HEK293 (cell line): ENCODE data around the gene ANKRD9.

ENCODE experiments used
- CTCF ChIA-PET: fragments of 350-600 bp; formaldehyde crosslinking; extraction: SDS; loops from one replicate; lab custom pipeline; 2021; ENCODE audit warnings: antibody characterized with exemption; lab: Yijun Ruan, JAX
- POLR2A ChIA-PET: fragments of 300-600 bp; formaldehyde crosslinking; extraction: SDS; loops from one replicate; lab custom pipeline; 2020; ENCODE audit warnings: antibody characterized with exemption, inconsistent platforms; lab: Yijun Ruan, JAX
- H3K27ac ChIP-seq: fragments of 200-500 bp; sonication (Bioruptor generic); 2 replicates; pipeline ENCODE4 v1.5.1; 2014; ENCODE audit warnings: low read depth, low read length, control low read depth, inconsistent platforms; ENCODE audit errors: extremely low read depth
- H3K36me3 ChIP-seq, 2 experiments: fragments of 200-500 bp in 1 of 2; sonication (Bioruptor generic) in 1 of 2; 1 replicate in 1 of 2; 2 replicates in 1 of 2; pipeline ENCODE4 v1.5.1; 2014 to 2017; ENCODE audit warnings: inconsistent platforms in 2 of 2, low read length in 2 of 2; ENCODE audit not compliant: control insufficient read depth in 2 of 2, insufficient read depth in 1 of 2
- H3K4me1 ChIP-seq: fragments of 200-500 bp; sonication (Bioruptor generic); 2 replicates; pipeline ENCODE4 v1.5.1; 2014; ENCODE audit warnings: mild to moderate bottlenecking, low read length, inconsistent platforms; ENCODE audit not compliant: control insufficient read depth, insufficient read depth
- H3K4me3 ChIP-seq: 2 replicates; pipeline ENCODE4 v1.5.1; 2011; ENCODE audit warnings: low read depth, mild to moderate bottlenecking, control low read depth, low read length, moderate library complexity
- H3K9me3 ChIP-seq: fragments of 200-500 bp; sonication (Bioruptor generic); 2 replicates; pipeline ENCODE4 v1.5.1; 2014; ENCODE audit warnings: low read depth, low read length, inconsistent platforms; ENCODE audit not compliant: control insufficient read depth, insufficient read depth
- IKZF3 ChIP-seq: fragments of 450-650 bp; IDR thresholded peaks from 2 replicates; pipeline ENCODE4 v1.5.0; 2018; ENCODE audit warnings: missing biosample characterization, mild to moderate bottlenecking, missing genetic modification characterization, moderate library complexity
- KLF16 ChIP-seq: fragments of 450-650 bp; formaldehyde crosslinking; IDR thresholded peaks from 2 replicates; pipeline ENCODE4 v1.5.1; 2017; ENCODE audit warnings: missing biosample characterization, missing genetic modification characterization
- KLF8 ChIP-seq: fragments of 450-650 bp; formaldehyde crosslinking; IDR thresholded peaks from 2 replicates; pipeline ENCODE4 v1.5.1; 2016; ENCODE audit warnings: missing biosample characterization, missing genetic modification characterization
- ZBTB21 ChIP-seq: fragments of 450-650 bp; formaldehyde crosslinking; IDR thresholded peaks from 2 replicates; pipeline ENCODE4 v1.5.1; 2017; ENCODE audit warnings: missing biosample characterization, missing genetic modification characterization
- ZEB2 ChIP-seq: fragments of 450-650 bp; formaldehyde crosslinking; IDR thresholded peaks from 2 replicates; pipeline ENCODE4 v1.5.1; 2016; ENCODE audit warnings: missing biosample characterization, missing genetic modification characterization
- ZNF121 ChIP-seq: fragments of 450-650 bp; formaldehyde crosslinking; IDR thresholded peaks from 2 replicates; pipeline ENCODE4 v1.5.1; 2016; ENCODE audit warnings: missing biosample characterization, missing genetic modification characterization
- ZNF138 ChIP-seq: fragments of 450-650 bp; formaldehyde crosslinking; IDR thresholded peaks from 2 replicates; pipeline ENCODE4 v1.5.1; 2016; ENCODE audit warnings: missing biosample characterization, missing genetic modification characterization, borderline replicate concordance
- TF ChIP-seq, protein P1 (sequence below): fragments of 450-650 bp; formaldehyde crosslinking; IDR thresholded peaks from 2 replicates; pipeline ENCODE4 v1.5.1; 2016; ENCODE audit warnings: missing biosample characterization, missing genetic modification characterization
- TF ChIP-seq, protein P2 (sequence below): fragments of 450-650 bp; formaldehyde crosslinking; IDR thresholded peaks from 2 replicates; pipeline ENCODE4 v1.5.1; 2016; ENCODE audit warnings: missing biosample characterization, missing genetic modification characterization
- TF ChIP-seq, protein P3 (sequence below): IDR thresholded peaks from 2 replicates; pipeline ENCODE4 v1.6.1; 2011; ENCODE audit warnings: mild to moderate bottlenecking, low read depth, low read length, borderline replicate concordance
- TF ChIP-seq, protein P4 (sequence below): fragments of 450-650 bp; formaldehyde crosslinking; IDR thresholded peaks from 2 replicates; pipeline ENCODE4 v1.5.1; 2016; ENCODE audit warnings: missing biosample characterization, missing genetic modification characterization
- TF ChIP-seq, protein P5 (sequence below): fragments of 450-650 bp; formaldehyde crosslinking; IDR thresholded peaks from 2 replicates; pipeline ENCODE4 v1.5.1; 2017; ENCODE audit warnings: missing biosample characterization, missing genetic modification characterization
- TF ChIP-seq, protein P6 (sequence below): fragments of 450-650 bp; formaldehyde crosslinking; IDR thresholded peaks from 2 replicates; pipeline ENCODE4 v1.5.1; 2016; ENCODE audit warnings: missing biosample characterization, missing genetic modification characterization, borderline replicate concordance

The ANKRD9 gene

DNA sequence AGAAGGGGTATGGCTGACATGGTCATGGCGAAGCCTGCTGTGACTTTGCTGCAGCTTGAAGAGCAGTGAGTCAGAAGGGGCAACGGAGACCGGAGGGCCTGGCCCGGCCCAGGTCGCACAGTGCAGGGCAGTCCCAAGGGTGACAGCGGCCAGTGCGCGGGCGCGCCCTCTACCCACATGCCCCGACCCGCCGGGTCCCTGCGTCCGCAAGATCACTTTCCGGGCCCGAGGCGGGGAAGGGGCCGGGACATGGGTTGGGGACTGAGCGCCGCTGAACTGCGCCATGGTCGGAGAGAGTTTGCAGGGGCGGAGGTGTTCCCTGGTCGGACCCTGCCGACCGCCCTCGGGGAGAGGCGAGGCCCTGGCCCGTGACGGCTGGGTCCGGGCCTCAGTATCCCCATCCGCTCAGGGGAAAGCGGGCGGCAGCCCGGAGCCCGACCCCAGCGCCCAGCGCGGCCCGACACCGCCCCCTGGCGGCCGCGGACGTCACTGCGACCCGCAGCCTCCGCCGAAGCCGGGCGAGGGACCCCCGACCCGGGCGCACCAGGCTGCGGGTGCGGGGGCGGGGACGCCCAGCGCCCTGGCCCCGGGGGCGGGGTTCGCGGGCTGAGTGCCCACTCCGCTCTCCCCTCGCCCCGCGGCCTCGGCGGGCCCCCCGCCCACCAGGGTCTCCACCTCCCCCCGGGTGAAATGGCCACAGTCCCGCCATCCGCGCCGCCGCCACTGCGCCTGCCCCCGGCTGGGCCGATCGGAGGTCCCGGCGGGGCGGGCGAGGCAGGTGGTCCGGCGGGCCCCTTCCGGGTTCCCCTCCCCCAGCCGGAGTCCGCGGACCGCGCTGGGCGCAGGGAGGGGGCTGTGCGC is 7.2 kb upstream of the ANKRD9 start (continued):
- TF ChIP-seq, protein P1, sequence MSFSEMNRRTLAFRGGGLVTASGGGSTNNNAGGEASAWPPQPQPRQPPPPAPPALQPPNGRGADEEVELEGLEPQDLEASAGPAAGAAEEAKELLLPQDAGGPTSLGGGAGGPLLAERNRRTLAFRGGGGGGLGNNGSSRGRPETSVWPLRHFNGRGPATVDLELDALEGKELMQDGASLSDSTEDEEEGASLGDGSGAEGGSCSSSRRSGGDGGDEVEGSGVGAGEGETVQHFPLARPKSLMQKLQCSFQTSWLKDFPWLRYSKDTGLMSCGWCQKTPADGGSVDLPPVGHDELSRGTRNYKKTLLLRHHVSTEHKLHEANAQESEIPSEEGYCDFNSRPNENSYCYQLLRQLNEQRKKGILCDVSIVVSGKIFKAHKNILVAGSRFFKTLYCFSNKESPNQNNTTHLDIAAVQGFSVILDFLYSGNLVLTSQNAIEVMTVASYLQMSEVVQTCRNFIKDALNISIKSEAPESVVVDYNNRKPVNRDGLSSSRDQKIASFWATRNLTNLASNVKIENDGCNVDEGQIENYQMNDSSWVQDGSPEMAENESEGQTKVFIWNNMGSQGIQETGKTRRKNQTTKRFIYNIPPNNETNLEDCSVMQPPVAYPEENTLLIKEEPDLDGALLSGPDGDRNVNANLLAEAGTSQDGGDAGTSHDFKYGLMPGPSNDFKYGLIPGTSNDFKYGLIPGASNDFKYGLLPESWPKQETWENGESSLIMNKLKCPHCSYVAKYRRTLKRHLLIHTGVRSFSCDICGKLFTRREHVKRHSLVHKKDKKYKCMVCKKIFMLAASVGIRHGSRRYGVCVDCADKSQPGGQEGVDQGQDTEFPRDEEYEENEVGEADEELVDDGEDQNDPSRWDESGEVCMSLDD = 0 out of 2 replicates have a peak, but pooled peaks have one; percentile 32
- TF ChIP-seq ZNF138 (no peak), IKZF3 (tag by site-specific recombination) (peak; percentile 9; the same call in 1 of the 2 replicates), ZNF121 (tag by site-specific recombination) (0 out of 2 replicates have a peak, but pooled peaks have one; percentile 9), ZEB2 (tag by site-specific recombination) (peak; percentile 87), ZBTB21 (tag by site-specific recombination) (no peak), KLF16 (tag by site-specific recombination) (0 out of 2 replicates have a peak, but pooled peaks have one; percentile 19), KLF8 (tag by site-specific recombination) (peak; percentile 18; the same call in 1 of the 2 replicates)
- TF ChIP-seq, protein P2, sequence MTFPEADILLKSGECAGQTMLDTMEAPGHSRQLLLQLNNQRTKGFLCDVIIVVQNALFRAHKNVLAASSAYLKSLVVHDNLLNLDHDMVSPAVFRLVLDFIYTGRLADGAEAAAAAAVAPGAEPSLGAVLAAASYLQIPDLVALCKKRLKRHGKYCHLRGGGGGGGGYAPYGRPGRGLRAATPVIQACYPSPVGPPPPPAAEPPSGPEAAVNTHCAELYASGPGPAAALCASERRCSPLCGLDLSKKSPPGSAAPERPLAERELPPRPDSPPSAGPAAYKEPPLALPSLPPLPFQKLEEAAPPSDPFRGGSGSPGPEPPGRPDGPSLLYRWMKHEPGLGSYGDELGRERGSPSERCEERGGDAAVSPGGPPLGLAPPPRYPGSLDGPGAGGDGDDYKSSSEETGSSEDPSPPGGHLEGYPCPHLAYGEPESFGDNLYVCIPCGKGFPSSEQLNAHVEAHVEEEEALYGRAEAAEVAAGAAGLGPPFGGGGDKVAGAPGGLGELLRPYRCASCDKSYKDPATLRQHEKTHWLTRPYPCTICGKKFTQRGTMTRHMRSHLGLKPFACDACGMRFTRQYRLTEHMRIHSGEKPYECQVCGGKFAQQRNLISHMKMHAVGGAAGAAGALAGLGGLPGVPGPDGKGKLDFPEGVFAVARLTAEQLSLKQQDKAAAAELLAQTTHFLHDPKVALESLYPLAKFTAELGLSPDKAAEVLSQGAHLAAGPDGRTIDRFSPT (tag by site-specific recombination) = peak; percentile 84
- TF ChIP-seq, protein P3, sequence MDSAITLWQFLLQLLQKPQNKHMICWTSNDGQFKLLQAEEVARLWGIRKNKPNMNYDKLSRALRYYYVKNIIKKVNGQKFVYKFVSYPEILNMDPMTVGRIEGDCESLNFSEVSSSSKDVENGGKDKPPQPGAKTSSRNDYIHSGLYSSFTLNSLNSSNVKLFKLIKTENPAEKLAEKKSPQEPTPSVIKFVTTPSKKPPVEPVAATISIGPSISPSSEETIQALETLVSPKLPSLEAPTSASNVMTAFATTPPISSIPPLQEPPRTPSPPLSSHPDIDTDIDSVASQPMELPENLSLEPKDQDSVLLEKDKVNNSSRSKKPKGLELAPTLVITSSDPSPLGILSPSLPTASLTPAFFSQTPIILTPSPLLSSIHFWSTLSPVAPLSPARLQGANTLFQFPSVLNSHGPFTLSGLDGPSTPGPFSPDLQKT = no peak
- TF ChIP-seq, protein P4, sequence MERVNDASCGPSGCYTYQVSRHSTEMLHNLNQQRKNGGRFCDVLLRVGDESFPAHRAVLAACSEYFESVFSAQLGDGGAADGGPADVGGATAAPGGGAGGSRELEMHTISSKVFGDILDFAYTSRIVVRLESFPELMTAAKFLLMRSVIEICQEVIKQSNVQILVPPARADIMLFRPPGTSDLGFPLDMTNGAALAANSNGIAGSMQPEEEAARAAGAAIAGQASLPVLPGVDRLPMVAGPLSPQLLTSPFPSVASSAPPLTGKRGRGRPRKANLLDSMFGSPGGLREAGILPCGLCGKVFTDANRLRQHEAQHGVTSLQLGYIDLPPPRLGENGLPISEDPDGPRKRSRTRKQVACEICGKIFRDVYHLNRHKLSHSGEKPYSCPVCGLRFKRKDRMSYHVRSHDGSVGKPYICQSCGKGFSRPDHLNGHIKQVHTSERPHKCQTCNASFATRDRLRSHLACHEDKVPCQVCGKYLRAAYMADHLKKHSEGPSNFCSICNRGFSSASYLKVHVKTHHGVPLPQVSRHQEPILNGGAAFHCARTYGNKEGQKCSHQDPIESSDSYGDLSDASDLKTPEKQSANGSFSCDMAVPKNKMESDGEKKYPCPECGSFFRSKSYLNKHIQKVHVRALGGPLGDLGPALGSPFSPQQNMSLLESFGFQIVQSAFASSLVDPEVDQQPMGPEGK (tag by site-specific recombination) = peak; percentile 86
- TF ChIP-seq, protein P5, sequence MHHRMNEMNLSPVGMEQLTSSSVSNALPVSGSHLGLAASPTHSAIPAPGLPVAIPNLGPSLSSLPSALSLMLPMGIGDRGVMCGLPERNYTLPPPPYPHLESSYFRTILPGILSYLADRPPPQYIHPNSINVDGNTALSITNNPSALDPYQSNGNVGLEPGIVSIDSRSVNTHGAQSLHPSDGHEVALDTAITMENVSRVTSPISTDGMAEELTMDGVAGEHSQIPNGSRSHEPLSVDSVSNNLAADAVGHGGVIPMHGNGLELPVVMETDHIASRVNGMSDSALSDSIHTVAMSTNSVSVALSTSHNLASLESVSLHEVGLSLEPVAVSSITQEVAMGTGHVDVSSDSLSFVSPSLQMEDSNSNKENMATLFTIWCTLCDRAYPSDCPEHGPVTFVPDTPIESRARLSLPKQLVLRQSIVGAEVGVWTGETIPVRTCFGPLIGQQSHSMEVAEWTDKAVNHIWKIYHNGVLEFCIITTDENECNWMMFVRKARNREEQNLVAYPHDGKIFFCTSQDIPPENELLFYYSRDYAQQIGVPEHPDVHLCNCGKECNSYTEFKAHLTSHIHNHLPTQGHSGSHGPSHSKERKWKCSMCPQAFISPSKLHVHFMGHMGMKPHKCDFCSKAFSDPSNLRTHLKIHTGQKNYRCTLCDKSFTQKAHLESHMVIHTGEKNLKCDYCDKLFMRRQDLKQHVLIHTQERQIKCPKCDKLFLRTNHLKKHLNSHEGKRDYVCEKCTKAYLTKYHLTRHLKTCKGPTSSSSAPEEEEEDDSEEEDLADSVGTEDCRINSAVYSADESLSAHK = no peak

DNA sequence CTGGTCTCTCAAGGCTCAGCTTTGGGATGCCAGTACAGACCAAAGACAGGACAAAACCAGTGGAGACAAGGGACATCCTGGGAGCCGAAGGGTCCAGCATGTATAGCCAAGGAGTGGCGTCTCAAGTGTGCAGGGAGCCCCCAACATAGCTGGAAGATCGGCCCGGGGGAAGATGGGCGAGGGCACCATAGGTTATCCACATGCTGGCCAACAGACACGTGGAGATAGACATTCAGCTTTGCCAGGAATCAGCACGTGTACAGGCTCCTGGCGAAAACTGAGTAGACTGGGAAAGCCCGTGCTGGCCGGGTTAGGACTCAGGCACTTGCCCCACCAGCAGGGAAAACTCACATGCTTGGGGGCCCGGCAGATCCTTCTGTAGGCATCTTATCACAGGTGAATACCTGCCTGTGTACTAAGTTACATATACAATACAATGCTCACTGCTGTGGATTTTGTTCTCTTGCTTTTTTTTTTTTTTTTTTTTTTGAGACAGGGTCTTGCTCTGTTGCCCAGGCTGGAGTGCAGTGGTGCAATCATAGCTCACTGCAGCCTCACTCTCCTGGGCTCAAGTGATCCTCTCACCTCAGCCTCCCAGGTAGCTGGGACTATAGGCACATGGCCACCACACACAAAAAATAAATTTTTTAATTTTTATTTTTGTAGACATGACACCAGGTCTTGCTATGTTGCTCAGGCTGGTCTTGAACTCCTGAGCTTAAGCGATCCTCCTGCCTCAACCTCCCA is 5.6 kb upstream of the ANKRD9 start:
- ChIA-PET CTCF (interaction anchor here (0.6 to 3.9 kb wide), 6 partner anchors 9 to 554 kb away, joined by 3 to 30 read pairs (median 6); partner anchors contain the start of gene ZNF839), POLR2A (interaction anchor here (0.6 to 1.8 kb wide), 2 partner anchors 10 to 73 kb away, joined by 5 read pairs; no protein-coding TSS in a partner anchor)
- TF ChIP-seq ZNF121 (tag by site-specific recombination) = peak; percentile 81
- TF ChIP-seq, protein P6, sequence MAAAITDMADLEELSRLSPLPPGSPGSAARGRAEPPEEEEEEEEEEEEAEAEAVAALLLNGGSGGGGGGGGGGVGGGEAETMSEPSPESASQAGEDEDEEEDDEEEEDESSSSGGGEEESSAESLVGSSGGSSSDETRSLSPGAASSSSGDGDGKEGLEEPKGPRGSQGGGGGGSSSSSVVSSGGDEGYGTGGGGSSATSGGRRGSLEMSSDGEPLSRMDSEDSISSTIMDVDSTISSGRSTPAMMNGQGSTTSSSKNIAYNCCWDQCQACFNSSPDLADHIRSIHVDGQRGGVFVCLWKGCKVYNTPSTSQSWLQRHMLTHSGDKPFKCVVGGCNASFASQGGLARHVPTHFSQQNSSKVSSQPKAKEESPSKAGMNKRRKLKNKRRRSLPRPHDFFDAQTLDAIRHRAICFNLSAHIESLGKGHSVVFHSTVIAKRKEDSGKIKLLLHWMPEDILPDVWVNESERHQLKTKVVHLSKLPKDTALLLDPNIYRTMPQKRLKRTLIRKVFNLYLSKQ (tag by site-specific recombination) = no peak
- H3K36me3 ChIP-seq = no peaks in the 10 kb centered on the region
- no peaks in the 10 kb centered on the region for H3K9me3 ChIP-seq
- H3K27ac ChIP-seq = no peak overlapping the region
- peaks cover 3% of the 10 kb centered on the region; the same call in 1 of the 2 replicates for H3K4me1 ChIP-seq
- no peak overlapping the region for H3K4me3 ChIP-seq
